ENCODE results near the gene CASK. TPM values are rescaled to one million over a fixed set of nuclear protein-coding genes. Genes with fewer than 3 reads are reported as not detected.

Gene CASK
- polyA plus RNA-seq, 1 donor from 2014 or later, result 58.3 TPM

- H2AFZ ChIP-seq (ENCODE audit: low read depth, low read length), result no peak overlapping the region
- no peaks in the 10 kb centered on the region for H3K27me3 ChIP-seq (ENCODE audit: insufficient read depth, low read depth, low read length)
- no peak overlapping the region for H3K9ac ChIP-seq (ENCODE audit: low read length)
- H3K79me2 ChIP-seq (replicated peaks; ENCODE audit: insufficient read depth, low read length), result no peaks in the 10 kb centered on the region
- no peak overlapping the region for H3K4me2 ChIP-seq (ENCODE audit: low read length)
- H3K4me3 ChIP-seq (ENCODE audit: low read length), result no peak overlapping the region
- no peaks in the 10 kb centered on the region for H3K36me3 ChIP-seq (ENCODE audit: insufficient read depth, low read length)
- no peak overlapping the region for H3K27ac ChIP-seq (ENCODE audit: low read length)
- TF ChIP-seq POLR2AphosphoS5 (IDR thresholded peaks at IDR 0.05) (no peak), SMC3 (conservative IDR thresholded peaks at IDR 0.05; ENCODE audit: poor library complexity) (no peak), RAD21 (conservative IDR thresholded peaks at IDR 0.05) (no peak), CTCF (IDR thresholded peaks at IDR 0.05; ENCODE audit: poor library complexity, severe bottlenecking) (no peak), MXI1 (conservative IDR thresholded peaks at IDR 0.05; ENCODE audit: poor library complexity, severe bottlenecking) (no peak)
- no peaks in the 10 kb centered on the region for H3K9me2 ChIP-seq (ENCODE audit: insufficient read depth, low read length)
- no peaks in the 10 kb centered on the region for H3K9me3 ChIP-seq (ENCODE audit: low read length)
- no peaks in the 10 kb centered on the region for H3F3A ChIP-seq (ENCODE audit: insufficient read depth, low read length, poor library complexity, severe bottlenecking)
- no peaks in the 10 kb centered on the region for H4K20me1 ChIP-seq (ENCODE audit: insufficient read depth)
Observed at GRCh38 chrX:41634284-41634683, 289.1 kb downstream of the CASK start.

GRCh38 chrX:41630091-41630490, 293.3 kb downstream of the CASK start:
- no peaks in the 10 kb centered on the region for H3K79me2 ChIP-seq (replicated peaks; ENCODE audit: insufficient read depth, low read length)

More at GRCh38 chrX:41630091-41630490, 293.3 kb downstream of the CASK start:
- no peak overlapping the region for H2AFZ ChIP-seq (ENCODE audit: low read depth, low read length)
- H3K27me3 ChIP-seq (ENCODE audit: insufficient read depth, low read depth, low read length), result no peaks in the 10 kb centered on the region
- H3K36me3 ChIP-seq (ENCODE audit: insufficient read depth, low read length), result no peaks in the 10 kb centered on the region
- no peak overlapping the region for H3K4me3 ChIP-seq (ENCODE audit: low read length)
- no peaks in the 10 kb centered on the region for H3F3A ChIP-seq (ENCODE audit: insufficient read depth, low read length, poor library complexity, severe bottlenecking)
- H3K9me3 ChIP-seq (ENCODE audit: low read length), result no peaks in the 10 kb centered on the region
- no peak for TF ChIP-seq EZH2 (IDR thresholded peaks at IDR 0.05; ENCODE audit: borderline replicate concordance, insufficient read depth, low read length, poor library complexity, severe bottlenecking)
- no peak for TF ChIP-seq CTCF (IDR thresholded peaks at IDR 0.05; ENCODE audit: poor library complexity, severe bottlenecking)
- TF ChIP-seq EP300 (conservative IDR thresholded peaks at IDR 0.05; ENCODE audit: poor library complexity, severe bottlenecking), result no peak
- TF ChIP-seq SMC3 (conservative IDR thresholded peaks at IDR 0.05; ENCODE audit: poor library complexity), result no peak
- TF ChIP-seq REST (IDR thresholded peaks at IDR 0.05; ENCODE audit: borderline replicate concordance), result no peak
- no peak for TF ChIP-seq RAD21 (conservative IDR thresholded peaks at IDR 0.05)
- TF ChIP-seq POLR2AphosphoS5 (IDR thresholded peaks at IDR 0.05), result no peak
- no peak for TF ChIP-seq MXI1 (conservative IDR thresholded peaks at IDR 0.05; ENCODE audit: poor library complexity, severe bottlenecking)
- no peak for TF ChIP-seq TAF1 (IDR thresholded peaks at IDR 0.05; ENCODE audit: low read depth)
- H3K27ac ChIP-seq (ENCODE audit: low read length), result no peak overlapping the region
- H3K4me2 ChIP-seq (ENCODE audit: low read length), result no peak overlapping the region
- H4K20me1 ChIP-seq (ENCODE audit: insufficient read depth), result no peaks in the 10 kb centered on the region
- no peaks in the 10 kb centered on the region for H3K9me2 ChIP-seq (ENCODE audit: insufficient read depth, low read length)
- no peak overlapping the region for H3K9ac ChIP-seq (ENCODE audit: low read length)
